PFSK-1 (cell line): ENCODE data around the gene RBM34.

Experiments
- FOXP2 ChIP-seq: optimal IDR thresholded peaks from 2 replicates; pipeline ENCODE3; 2011; ENCODE audit warnings: borderline replicate concordance, control low read depth, inconsistent platforms; ENCODE audit not compliant: insufficient read depth; ENCODE audit errors: extremely low read length, extremely low read depth
- POLR2AphosphoS5 ChIP-seq: IDR thresholded peaks from 2 replicates; pipeline ENCODE4 v1.6.1; 2012; ENCODE audit warnings: low read depth, mild to moderate bottlenecking, control low read depth, low read length, moderate library complexity
- REST ChIP-seq, 2 experiments: IDR thresholded peaks; 2 replicates each; pipeline versions ENCODE4 v1.6.1 to v1.8.0; 2011 to 2012; ENCODE audit warnings: low read depth in 2 of 2, low read length in 2 of 2, control low read depth in 1 of 2, inconsistent platforms in 1 of 2, mild to moderate bottlenecking in 1 of 2, moderate library complexity in 1 of 2; ENCODE audit not compliant: insufficient read depth in 1 of 2
- SIN3A ChIP-seq: IDR thresholded peaks from 2 replicates; pipeline ENCODE4 v1.6.1; 2012; ENCODE audit warnings: mild to moderate bottlenecking, low read length, moderate library complexity, borderline replicate concordance; ENCODE audit not compliant: insufficient read depth
- TAF1 ChIP-seq: IDR thresholded peaks from 2 replicates; pipeline ENCODE4 v1.6.1; 2012; ENCODE audit warnings: low read length, control low read depth, borderline replicate concordance; ENCODE audit not compliant: insufficient read depth

The RBM34 gene

DNA sequence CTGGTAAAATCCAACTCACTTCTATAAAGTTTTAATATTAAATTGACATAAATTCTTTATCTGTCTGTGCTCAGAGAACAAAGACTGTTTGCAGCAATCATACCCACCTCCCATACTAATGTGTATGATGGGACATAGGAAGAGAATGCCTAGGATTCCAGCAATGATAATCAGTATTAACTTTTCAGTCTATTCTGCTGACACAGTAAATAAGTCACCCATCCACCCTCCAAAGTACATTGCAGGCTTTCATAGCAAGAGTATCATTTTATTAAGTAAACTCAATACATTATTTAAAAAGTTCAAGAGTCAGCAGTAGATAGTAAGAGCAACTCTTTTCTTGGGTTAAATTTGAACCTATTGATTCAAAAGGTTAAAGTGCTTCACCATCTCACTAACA, 8.8 kb downstream of the RBM34 start:
- TF ChIP-seq POLR2AphosphoS5 (no peak), REST (IDR thresholded peaks at IDR 0.05; ENCODE audit: insufficient read depth in 1 of 2, low read depth in 2 of 2, low read length in 2 of 2) (no peak), SIN3A (no peak), TAF1 (no peak), FOXP2 (no peak)

- TF ChIP-seq FOXP2 (no peak), TAF1 (no peak), REST (IDR thresholded peaks at IDR 0.05; ENCODE audit: insufficient read depth in 1 of 2, low read depth in 2 of 2, low read length in 2 of 2) (no peak), POLR2AphosphoS5 (no peak)
Measured at GRCh38 chr1:235151033-235151432, 10.0 kb downstream of the RBM34 start.

DNA sequence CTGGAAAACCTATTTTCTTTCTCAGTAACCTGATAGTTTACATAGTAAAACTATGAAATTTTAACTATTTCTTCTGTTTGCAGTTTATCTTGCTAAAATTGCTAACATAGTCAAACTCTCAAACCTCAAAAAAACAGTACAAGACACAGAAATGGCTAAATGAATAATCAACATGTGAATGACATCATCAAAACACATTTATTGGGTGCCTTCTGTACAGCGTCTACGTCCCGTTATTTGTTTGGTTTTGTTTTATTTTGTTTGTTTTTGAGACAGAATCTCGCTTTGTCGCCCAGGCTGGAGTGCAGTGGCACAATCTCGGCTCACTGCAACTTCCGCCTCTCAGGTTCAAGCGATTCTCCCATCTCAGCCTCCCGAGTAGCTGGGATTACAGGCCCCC, 11.2 kb downstream of the RBM34 start:
- TF ChIP-seq SIN3A (no peak), POLR2AphosphoS5 (no peak), REST (IDR thresholded peaks at IDR 0.05; ENCODE audit: insufficient read depth in 1 of 2, low read depth in 2 of 2, low read length in 2 of 2) (no peak), FOXP2 (no peak), TAF1 (no peak)

DNA sequence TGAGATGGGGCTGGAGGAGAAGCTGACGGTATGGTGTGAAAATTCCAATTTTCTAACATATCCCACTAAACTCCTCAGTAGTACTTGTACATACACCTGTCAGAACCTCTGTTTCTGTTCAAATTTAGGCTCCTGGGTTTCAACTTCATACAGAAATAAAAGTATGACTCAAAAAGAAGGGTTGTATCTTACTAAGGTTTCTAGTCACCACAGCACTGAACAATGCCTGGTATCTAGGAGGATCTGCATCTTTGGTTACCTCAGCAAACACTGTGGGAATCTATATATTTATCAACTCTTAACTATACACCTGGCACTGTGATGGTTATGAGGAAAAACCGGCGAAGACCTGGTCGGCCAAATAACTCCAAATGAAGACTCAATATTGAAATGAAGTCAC, 13.8 kb downstream of the RBM34 start:
- no peak for TF ChIP-seq SIN3A
- TF ChIP-seq TAF1: no peak
- no peak for TF ChIP-seq REST (IDR thresholded peaks at IDR 0.05; ENCODE audit: insufficient read depth in 1 of 2, low read depth in 2 of 2, low read length in 2 of 2)
- no peak for TF ChIP-seq FOXP2
- no peak for TF ChIP-seq POLR2AphosphoS5

GRCh38 chr1:235145639-235146038, 15.4 kb downstream of the RBM34 start:
- TF ChIP-seq POLR2AphosphoS5 (no peak), TAF1 (no peak), FOXP2 (no peak), REST (IDR thresholded peaks at IDR 0.05; ENCODE audit: insufficient read depth in 1 of 2, low read depth in 2 of 2, low read length in 2 of 2) (no peak), SIN3A (no peak)
